K562 (cell line): ENCODE results near the gene PGAP2. TPM values are rescaled to one million over a fixed set of nuclear protein-coding genes. Genes with fewer than 3 reads are reported as not detected.
A peak's percentile ranks its signal among the peaks of the same experiment; 100 is the strongest.

Experiments used
- ADNP ChIP-seq: fragments of 200-800 bp; sonication (Bioruptor generic); IDR thresholded peaks from 2 replicates; pipeline ENCODE4 v1.6.1; 2016; ENCODE audit warnings: missing genetic modification characterization, missing compliant biosample characterization
- CAMTA2 ChIP-seq: fragments of 250-450 bp; sonication (Bioruptor Pico); conservative IDR thresholded peaks from 2 replicates; pipeline ENCODE4 v1.5.1; 2022
- CREBBP ChIP-seq: IDR thresholded peaks from one replicate; pipeline ENCODE4 v1.6.1; 2012; ENCODE audit warnings: low read depth, mild to moderate bottlenecking, control low read depth, inconsistent platforms, low read length
- ELF4 ChIP-seq: fragments of 450-650 bp; formaldehyde crosslinking; IDR thresholded peaks from 2 replicates; pipeline ENCODE4 v1.4.0; 2022; ENCODE audit warnings: missing genetic modification characterization
- ETV6 ChIP-seq, 3 experiments: fragments of 150-350 bp in 1 of 3; sonication (generic) in 1 of 3; formaldehyde crosslinking in 1 of 3; IDR thresholded peaks; 2 replicates each; pipeline versions ENCODE4 v1.6.1 to v1.8.0; 2014 to 2022; ENCODE audit warnings: borderline replicate concordance in 2 of 3, low read depth in 2 of 3, antibody characterized with exemption in 1 of 3, low read length in 1 of 3, mild to moderate bottlenecking in 1 of 3, missing genetic modification reagents in 1 of 3
- GABPB1 ChIP-seq: sonication (generic); formaldehyde crosslinking; IDR thresholded peaks from 2 replicates; pipeline ENCODE4 v1.8.0; 2022; ENCODE audit warnings: mild to moderate bottlenecking, missing genetic modification reagents
- PHF8 ChIP-seq: fragments of 200-600 bp; sonication (generic); IDR thresholded peaks from 2 replicates; pipeline ENCODE4 v1.6.1; 2012; ENCODE audit warnings: mixed run types, mild to moderate bottlenecking, inconsistent platforms, low read length, moderate library complexity, borderline replicate concordance
- PTRF ChIP-seq: fragments of 450-650 bp; IDR thresholded peaks from 2 replicates; pipeline ENCODE4 v1.6.1; 2016; ENCODE audit warnings: mild to moderate bottlenecking, missing genetic modification characterization, missing compliant biosample characterization
- RHOXF2B ChIP-seq: fragments of 250-450 bp; sonication (Bioruptor Pico); conservative IDR thresholded peaks from 2 replicates; pipeline ENCODE4 v1.5.1; 2021
- SMARCA5 ChIP-seq: fragments of 450-650 bp; IDR thresholded peaks from 2 replicates; pipeline ENCODE4 v1.6.1; 2016
- TEAD4 ChIP-seq, 2 experiments: sonication (generic) in 1 of 2; formaldehyde crosslinking in 1 of 2; IDR thresholded peaks; 2 replicates each; pipeline versions ENCODE4 v1.6.1 to v1.8.0; 2012 to 2022; ENCODE audit warnings: borderline replicate concordance in 1 of 2, inconsistent platforms in 1 of 2, low read length in 1 of 2, mild to moderate bottlenecking in 1 of 2, missing genetic modification reagents in 1 of 2
- TGIF2 ChIP-seq: sonication (generic); formaldehyde crosslinking; IDR thresholded peaks from 2 replicates; pipeline ENCODE4 v1.8.1; 2022; ENCODE audit warnings: mild to moderate bottlenecking, missing genetic modification reagents, moderate library complexity
- U2AF2 ChIP-seq: fragments of 200-400 bp; formaldehyde crosslinking; optimal IDR thresholded peaks from 2 replicates; pipeline ENCODE3; 2017; ENCODE audit warnings: low read depth, mild to moderate bottlenecking, low read length
- ZNF121 ChIP-seq: sonication (generic); formaldehyde crosslinking; conservative IDR thresholded peaks from 2 replicates; pipeline ENCODE4 v1.8.0; 2022; ENCODE audit warnings: missing genetic modification reagents
- polyA plus RNA-seq, 8 experiments: library from polyadenylated mRNA; depleted of rRNA in 4 of 8; stranded (reverse) in 5 of 8; unstranded in 3 of 8; fragments of >200 nt; fragmentation: Nextera tagmentation in 2 of 8; fragmentation: Illumina TruSeq in 1 of 8; extraction: Ambion mirVana in 2 of 8; extraction: Trizol in 1 of 8; gene quantifications; 2 replicates each; pipeline versions ENCODE4 v1.2.1 to v1.2.3, GENCODE V29; 2011 to 2014; ENCODE audit warnings: inconsistent platforms in 1 of 8, missing spikeins in 1 of 8
- total RNA-seq, 7 experiments: library from RNA; depleted of rRNA in 6 of 7; stranded (reverse); fragments of >200 nt in 6 of 7; fragmentation: Illumina TruSeq in 2 of 7; extraction: Trizol in 2 of 7; gene quantifications; 2 replicates each; pipeline versions ENCODE4 v1.2.1 to v1.2.3, GENCODE V29; 2011 to 2021; ENCODE audit warnings: low replicate concordance in 1 of 7
- TF ChIP-seq, protein P1 (sequence below), 2 experiments: IDR thresholded peaks in 1 of 2; conservative IDR thresholded peaks in 1 of 2; 2 replicates each; pipeline ENCODE4 v1.6.1; 2016; ENCODE audit warnings: low read depth in 2 of 2, mild to moderate bottlenecking in 1 of 2, missing compliant biosample characterization in 1 of 2, missing genetic modification characterization in 1 of 2, moderate library complexity in 1 of 2
- TF ChIP-seq, protein P2 (sequence below): sonication (generic); formaldehyde crosslinking; IDR thresholded peaks from 2 replicates; pipeline ENCODE4 v1.9.0; 2022; ENCODE audit warnings: mild to moderate bottlenecking, missing genetic modification reagents
- TF ChIP-seq, protein P3 (sequence below), 2 experiments: fragments of 150-350 bp in 1 of 2; IDR thresholded peaks; 2 replicates each; pipeline ENCODE4 v1.6.1; 2012 to 2016; ENCODE audit warnings: low read depth in 2 of 2, low read length in 2 of 2, mild to moderate bottlenecking in 1 of 2, moderate library complexity in 1 of 2
- TF ChIP-seq, protein P4 (sequence below): fragments of 200-800 bp; sonication (Bioruptor generic); IDR thresholded peaks from 2 replicates; pipeline ENCODE4 v1.6.1; 2017; ENCODE audit warnings: missing genetic modification characterization, missing compliant biosample characterization

Gene PGAP2
- total and polyA plus RNA-seq, 9 of the 15 experiments (the other 6 are each of a cell fraction or from before 2014, with no cell fraction given) = 17.9 to 47.2 (median 33.7) TPM

DNA sequence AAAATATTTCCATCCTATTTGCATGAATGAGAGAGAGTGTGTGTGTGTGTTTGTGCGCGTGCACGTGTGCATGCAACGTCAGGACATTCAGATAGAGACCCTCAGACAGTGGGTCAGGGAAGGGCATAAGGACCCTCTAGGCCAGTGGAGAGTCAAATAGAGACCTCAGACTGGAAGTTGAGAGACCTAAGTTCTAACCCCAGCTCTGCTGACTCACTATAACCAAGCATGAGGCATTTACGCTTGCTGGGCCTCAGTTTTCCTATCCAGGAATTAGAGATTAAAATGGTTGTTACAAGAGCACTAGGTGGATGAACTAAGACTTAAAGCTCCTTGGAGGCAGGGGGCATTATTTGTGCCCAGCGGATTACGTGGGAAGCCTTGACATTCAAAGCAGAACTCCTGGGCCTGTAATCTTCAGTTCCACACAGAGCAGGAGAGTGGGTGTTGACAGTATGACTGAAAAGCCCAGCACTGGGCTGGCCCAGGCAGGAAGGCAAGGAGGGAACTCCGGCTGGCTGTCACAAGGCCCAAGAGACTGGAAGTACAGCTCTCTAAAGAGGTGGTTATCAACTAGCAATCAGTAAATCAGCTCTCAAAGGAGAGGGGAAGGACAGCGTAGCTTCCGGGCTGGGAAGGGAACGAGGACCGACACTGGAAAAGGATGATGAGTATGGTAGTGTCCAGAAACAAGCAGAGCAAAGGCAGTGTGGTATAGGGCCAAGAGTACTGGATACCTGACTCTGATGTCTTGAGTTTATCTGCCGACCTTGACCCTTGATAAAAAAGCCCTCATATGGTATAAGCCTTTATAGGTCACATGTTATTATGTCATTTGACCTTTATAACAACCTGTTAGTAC, 23.2 kb downstream of the PGAP2 start (continued):
- TF ChIP-seq, protein P1, sequence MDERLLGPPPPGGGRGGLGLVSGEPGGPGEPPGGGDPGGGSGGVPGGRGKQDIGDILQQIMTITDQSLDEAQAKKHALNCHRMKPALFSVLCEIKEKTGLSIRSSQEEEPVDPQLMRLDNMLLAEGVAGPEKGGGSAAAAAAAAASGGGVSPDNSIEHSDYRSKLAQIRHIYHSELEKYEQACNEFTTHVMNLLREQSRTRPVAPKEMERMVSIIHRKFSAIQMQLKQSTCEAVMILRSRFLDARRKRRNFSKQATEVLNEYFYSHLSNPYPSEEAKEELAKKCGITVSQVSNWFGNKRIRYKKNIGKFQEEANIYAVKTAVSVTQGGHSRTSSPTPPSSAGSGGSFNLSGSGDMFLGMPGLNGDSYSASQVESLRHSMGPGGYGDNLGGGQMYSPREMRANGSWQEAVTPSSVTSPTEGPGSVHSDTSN (CRISPR knock-in tag; IDR thresholded peaks at IDR 0.05; ENCODE audit: low read depth) = no peak
- TF ChIP-seq, protein P1 (tag; conservative IDR thresholded peaks at IDR 0.05; ENCODE audit: low read depth) = peak; percentile 81
- no peak for TF ChIP-seq ADNP (tag)
- no peak for TF ChIP-seq ZNF121 (CRISPR knock-in tag)
- TF ChIP-seq GABPB1 (CRISPR knock-in tag) = peak; percentile 63; the same call in 1 of the 2 replicates
- TF ChIP-seq, protein P2, sequence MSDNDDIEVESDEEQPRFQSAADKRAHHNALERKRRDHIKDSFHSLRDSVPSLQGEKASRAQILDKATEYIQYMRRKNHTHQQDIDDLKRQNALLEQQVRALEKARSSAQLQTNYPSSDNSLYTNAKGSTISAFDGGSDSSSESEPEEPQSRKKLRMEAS = peak; percentile 36
- no peak for TF ChIP-seq CREBBP
- TF ChIP-seq CAMTA2 (CRISPR knock-in tag) = no peak
- no peak for TF ChIP-seq PHF8
- TF ChIP-seq U2AF2 = no peak
- TF ChIP-seq, protein P3, sequence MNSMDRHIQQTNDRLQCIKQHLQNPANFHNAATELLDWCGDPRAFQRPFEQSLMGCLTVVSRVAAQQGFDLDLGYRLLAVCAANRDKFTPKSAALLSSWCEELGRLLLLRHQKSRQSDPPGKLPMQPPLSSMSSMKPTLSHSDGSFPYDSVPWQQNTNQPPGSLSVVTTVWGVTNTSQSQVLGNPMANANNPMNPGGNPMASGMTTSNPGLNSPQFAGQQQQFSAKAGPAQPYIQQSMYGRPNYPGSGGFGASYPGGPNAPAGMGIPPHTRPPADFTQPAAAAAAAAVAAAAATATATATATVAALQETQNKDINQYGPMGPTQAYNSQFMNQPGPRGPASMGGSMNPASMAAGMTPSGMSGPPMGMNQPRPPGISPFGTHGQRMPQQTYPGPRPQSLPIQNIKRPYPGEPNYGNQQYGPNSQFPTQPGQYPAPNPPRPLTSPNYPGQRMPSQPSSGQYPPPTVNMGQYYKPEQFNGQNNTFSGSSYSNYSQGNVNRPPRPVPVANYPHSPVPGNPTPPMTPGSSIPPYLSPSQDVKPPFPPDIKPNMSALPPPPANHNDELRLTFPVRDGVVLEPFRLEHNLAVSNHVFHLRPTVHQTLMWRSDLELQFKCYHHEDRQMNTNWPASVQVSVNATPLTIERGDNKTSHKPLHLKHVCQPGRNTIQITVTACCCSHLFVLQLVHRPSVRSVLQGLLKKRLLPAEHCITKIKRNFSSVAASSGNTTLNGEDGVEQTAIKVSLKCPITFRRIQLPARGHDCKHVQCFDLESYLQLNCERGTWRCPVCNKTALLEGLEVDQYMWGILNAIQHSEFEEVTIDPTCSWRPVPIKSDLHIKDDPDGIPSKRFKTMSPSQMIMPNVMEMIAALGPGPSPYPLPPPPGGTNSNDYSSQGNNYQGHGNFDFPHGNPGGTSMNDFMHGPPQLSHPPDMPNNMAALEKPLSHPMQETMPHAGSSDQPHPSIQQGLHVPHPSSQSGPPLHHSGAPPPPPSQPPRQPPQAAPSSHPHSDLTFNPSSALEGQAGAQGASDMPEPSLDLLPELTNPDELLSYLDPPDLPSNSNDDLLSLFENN (IDR thresholded peaks at IDR 0.05; ENCODE audit: low read depth in 2 of 2, low read length in 2 of 2) = no peak
- TF ChIP-seq PTRF (tag) = no peak
- TF ChIP-seq SMARCA5 = no peak
- no peak for TF ChIP-seq RHOXF2B
- TF ChIP-seq, protein P4, sequence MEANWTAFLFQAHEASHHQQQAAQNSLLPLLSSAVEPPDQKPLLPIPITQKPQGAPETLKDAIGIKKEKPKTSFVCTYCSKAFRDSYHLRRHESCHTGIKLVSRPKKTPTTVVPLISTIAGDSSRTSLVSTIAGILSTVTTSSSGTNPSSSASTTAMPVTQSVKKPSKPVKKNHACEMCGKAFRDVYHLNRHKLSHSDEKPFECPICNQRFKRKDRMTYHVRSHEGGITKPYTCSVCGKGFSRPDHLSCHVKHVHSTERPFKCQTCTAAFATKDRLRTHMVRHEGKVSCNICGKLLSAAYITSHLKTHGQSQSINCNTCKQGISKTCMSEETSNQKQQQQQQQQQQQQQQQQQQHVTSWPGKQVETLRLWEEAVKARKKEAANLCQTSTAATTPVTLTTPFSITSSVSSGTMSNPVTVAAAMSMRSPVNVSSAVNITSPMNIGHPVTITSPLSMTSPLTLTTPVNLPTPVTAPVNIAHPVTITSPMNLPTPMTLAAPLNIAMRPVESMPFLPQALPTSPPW (CRISPR knock-in tag) = peak; percentile 49
- no peak for TF ChIP-seq TGIF2 (CRISPR knock-in tag)
- TF ChIP-seq TEAD4 (IDR thresholded peaks at IDR 0.05; ENCODE audit: low read length) = 0 out of 2 replicates have a peak, but pooled peaks have one; percentile 28
- no peak for TF ChIP-seq TEAD4 (CRISPR knock-in tag; IDR thresholded peaks at IDR 0.05; ENCODE audit: borderline replicate concordance)
- TF ChIP-seq ETV6 (IDR thresholded peaks at IDR 0.05; ENCODE audit: borderline replicate concordance in 1 of 2, low read depth in 2 of 2, low read length in 1 of 2) = peak; percentile 74 to 93; a peak in 3 of 4 replicates
- TF ChIP-seq ETV6 (CRISPR knock-in tag; IDR thresholded peaks at IDR 0.05; ENCODE audit: borderline replicate concordance) = no peak
- no peak for TF ChIP-seq ELF4 (CRISPR knock-in tag)
